Right cardiac atrium (tissue), 5 donors: Measurements from ENCODE around the gene RASL11A. TPM values are rescaled to one million over a fixed set of nuclear protein-coding genes. Genes with fewer than 3 reads are reported as not detected.
"Not testable (repeated sequence)": the region's sequence is repeated elsewhere in the genome, so short reads cannot be mapped to it uniquely, and the experiment has no call there.

Source experiments
- ATAC-seq, 2 donors: fragments of 200-7000 bp; cut with Tn5 transposase; one replicate each; pipeline versions ENCODE4 v1.8.0 to v1.9.1; 2020; ENCODE audit warnings: moderate library complexity in 2 of 2, mild to moderate bottlenecking in 1 of 2
- DNase-seq, 3 donors: peaks; one replicate each; pipeline ENCODE4 v3.0.0-alpha.2; 2020
- H3K27ac ChIP-seq: one replicate; pipeline ENCODE4 v1.5.1; 2013; ENCODE audit warnings: mild to moderate bottlenecking, low read length, control low read depth, moderate library complexity
- H3K27me3 ChIP-seq: one replicate; pipeline ENCODE4 v1.6.1; 2013; ENCODE audit not compliant: control insufficient read depth, insufficient read depth
- H3K4me1 ChIP-seq: one replicate; pipeline ENCODE4 v1.6.1; 2013; ENCODE audit warnings: low read length; ENCODE audit not compliant: control insufficient read depth, insufficient read depth
- H3K4me3 ChIP-seq: one replicate; pipeline ENCODE4 v1.5.1; 2013; ENCODE audit warnings: low read length, control low read depth
- H3K9me3 ChIP-seq: one replicate; pipeline ENCODE4 v1.6.1; 2013; ENCODE audit warnings: low read length; ENCODE audit not compliant: control insufficient read depth
- WGBS: extraction: QIAGEN DNeasy Blood & Tissue Kit; methylation state at CpG from one replicate; pipeline ENCODE4 v1.1.7; 2013; 5-methylcytosine and 5-hydroxymethylcytosine counted together
- intact Hi-C, 4 donors: fragments of 100-400 bp; cut with DNase I; formaldehyde crosslinking; loops; one replicate each; pipeline versions ENCODE4 v1.11.0 to v1.14.0; 2022 to 2023
- polyA plus RNA-seq: library from polyadenylated mRNA; stranded (reverse); fragments of 200-250 nt; gene quantifications from one replicate; pipeline ENCODE4 v1.2.3, GENCODE V29; 2013
- total RNA-seq, 4 donors: library from RNA; stranded (reverse); fragmentation: NEBNext Ultra II Directional; extraction: Animal tissue kit (Norgen Biotek cat#: 25700); gene quantifications; one replicate each; pipeline ENCODE4 v1.2.1, GENCODE V29; 2021
- donor health status: healthy with polysubstance abuse.
- donor health status: DM: no; HTN: yes; CAD: no.
- donor health status: DM: no; HTN: no; CAD: no.
- donor health status: DM: no; HTN: yes; CAD: no; lungs with severe emphysema.
- donor health status: DM: yes; HTN: yes; CAD: no.

RASL11A gene
- total and polyA plus RNA-seq, 5 donors, result 10.5 to 35.8 (median 15.2) TPM

DNA sequence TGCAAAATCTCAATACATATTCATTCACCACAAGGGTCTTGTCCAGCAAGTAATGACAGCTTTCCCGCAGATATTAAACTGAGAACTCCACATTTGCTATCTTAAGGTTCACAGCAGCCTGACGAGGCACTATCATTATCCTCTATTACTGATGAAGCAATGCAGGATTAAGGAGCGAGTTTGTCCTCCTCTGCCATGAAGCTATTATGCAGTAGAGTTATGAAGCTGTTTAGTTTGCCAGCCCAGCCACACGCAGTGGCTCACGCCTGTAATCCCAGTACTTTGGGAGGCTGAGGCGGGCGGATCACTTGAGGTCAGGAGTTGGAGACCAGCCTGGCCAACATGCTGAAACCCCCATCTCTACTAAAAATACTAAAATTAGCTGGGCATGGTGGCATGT lies 29.8 kb downstream of the RASL11A start:
- 55% methylated on average over 7 of the region's 7 CpGs for WGBS

DNA sequence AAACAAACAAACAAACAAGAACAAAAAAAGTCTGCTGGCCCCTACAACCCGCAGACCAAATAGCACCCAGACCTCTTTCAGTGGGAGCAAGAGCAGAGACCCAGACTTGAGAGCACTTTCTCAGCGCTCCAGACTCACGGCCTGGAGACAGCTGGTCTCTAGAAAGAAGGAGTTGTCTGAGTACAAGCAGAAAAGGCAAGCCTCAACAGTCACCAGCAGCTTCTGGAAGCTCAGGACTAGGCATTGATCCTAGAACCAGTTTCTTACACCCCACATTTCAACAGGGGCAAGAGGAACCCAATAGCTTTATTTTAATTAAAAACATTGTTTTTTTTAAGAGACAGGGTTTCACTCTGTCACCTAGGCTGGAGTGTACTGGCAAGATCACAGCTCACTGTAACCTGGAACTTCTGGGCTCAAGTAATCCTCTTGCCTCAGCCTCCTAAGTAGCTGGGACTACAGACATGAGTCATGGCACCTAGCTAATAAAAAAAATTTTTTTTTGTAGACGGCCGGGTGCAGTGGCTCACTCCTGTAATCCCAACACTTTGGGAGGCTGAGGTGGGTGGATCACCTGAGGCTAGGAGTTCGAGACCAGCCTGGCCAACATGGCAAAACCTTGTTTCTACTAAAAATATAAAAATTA lies 30.4 kb downstream of the RASL11A start:
- no peak for DNase-seq
- H3K4me1 ChIP-seq, result no peaks in the 10 kb centered on the region
- H3K4me3 ChIP-seq, result no peak overlapping the region
- no peaks in the 10 kb centered on the region for H3K27me3 ChIP-seq
- intact Hi-C loops, result no loop called here
- H3K27ac ChIP-seq, result no peak overlapping the region
- 86% methylated on average over 6 of the region's 6 CpGs for WGBS
- no peak for ATAC-seq
- H3K9me3 ChIP-seq, result no peaks in the 10 kb centered on the region

More for the DNA sequence above, 29.8 kb downstream of the RASL11A start:
- DNase-seq, ATAC-seq, H3K4me1 ChIP-seq, H3K27ac ChIP-seq, H3K4me3 ChIP-seq, H3K9me3 ChIP-seq, intact Hi-C loops, H3K27me3 ChIP-seq: not testable (repeated sequence)

DNA sequence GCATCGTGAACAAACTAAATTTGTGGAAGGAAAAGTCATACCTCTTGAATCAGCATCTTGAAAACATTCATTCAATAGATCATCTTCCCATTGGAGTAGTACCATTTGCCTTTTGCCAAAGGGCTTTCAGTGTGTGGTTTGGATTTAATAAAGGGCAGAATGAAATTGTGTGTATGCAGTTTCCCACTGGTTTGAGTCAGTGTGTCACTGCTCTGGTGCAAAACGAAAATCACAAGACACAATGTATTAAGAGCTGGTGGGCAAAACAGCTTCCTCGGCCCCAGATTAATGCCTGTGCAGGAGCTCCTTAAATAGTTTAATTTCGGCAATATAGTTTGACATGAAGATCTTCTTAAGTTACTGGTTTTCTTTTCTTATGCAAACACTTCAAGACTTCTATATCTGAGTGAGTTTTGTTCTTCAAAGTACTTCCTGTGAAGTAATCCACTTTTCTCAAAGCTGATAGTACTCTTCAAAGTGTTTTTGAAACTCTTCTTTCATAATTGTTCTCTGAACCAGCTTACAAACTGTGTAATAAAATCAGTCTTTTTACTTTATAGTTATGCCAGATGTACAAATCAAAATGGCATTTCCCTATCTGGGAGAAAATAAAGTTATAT lies 32.1 kb downstream of the RASL11A start:
- Histone ChIP-seq H3K27me3 (no peaks in the 10 kb centered on the region), H3K4me1 (no peaks in the 10 kb centered on the region), H3K4me3 (no peak overlapping the region), H3K9me3 (no peaks in the 10 kb centered on the region), H3K27ac (no peak overlapping the region)
- 82% methylated on average over 4 of the region's 4 CpGs for WGBS
- no peak for ATAC-seq
- DNase-seq, result no peak
- intact Hi-C loops, result no loop called here

DNA sequence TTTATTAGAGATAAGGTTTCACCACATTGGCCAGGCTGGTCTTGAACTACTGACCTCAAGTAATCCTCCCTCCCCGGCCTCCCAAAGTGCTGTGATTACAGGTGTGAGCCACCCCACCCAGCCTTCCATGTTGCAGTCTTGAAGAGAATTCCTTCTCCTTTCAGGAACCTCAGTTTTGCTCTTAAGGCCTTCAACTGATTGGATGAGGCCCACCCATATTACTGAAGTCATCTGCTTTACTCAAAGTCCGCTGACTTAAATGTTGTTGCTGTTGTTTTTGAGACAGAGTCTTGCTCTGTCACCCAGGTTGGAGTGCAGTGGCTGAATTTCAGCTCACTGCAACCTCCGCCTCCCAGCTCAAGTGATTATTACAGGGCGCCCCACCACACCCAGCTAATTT lies 33.5 kb downstream of the RASL11A start:
- no peak for ATAC-seq
- H3K4me3 ChIP-seq, result no peak overlapping the region
- no peak for DNase-seq
- no peaks in the 10 kb centered on the region for H3K27me3 ChIP-seq
- no peaks in the 10 kb centered on the region for H3K4me1 ChIP-seq
- 93% methylated on average over 4 of the region's 4 CpGs for WGBS
- intact Hi-C loops, result no loop called here
- no peaks in the 10 kb centered on the region for H3K9me3 ChIP-seq
- no peak overlapping the region for H3K27ac ChIP-seq

DNA sequence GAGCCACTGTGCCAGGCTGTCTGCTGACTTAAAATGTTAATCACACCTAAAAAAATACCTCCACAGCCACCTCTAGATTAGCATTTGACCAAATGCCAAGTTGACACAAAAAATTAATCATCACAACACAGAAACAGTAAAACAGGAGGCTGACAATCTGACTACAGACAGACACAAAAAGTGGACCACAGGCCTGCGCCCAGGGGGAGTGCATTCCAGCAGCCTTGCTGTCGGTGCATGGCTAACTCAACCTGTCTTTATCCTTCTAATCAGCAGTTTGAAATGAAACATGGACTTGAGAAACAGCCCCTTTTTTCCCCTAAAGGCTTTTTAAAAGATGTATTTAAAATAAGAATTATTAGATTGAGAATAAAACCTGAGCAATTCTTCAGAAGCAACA lies 34.0 kb downstream of the RASL11A start:
- H3K4me3 ChIP-seq, result no peak overlapping the region
- H3K27ac ChIP-seq, result no peak overlapping the region
- no peaks in the 10 kb centered on the region for H3K27me3 ChIP-seq
- no peaks in the 10 kb centered on the region for H3K9me3 ChIP-seq
- ATAC-seq (no peak), DNase-seq (no peak)
- 67% methylated on average over 2 of the region's 2 CpGs for WGBS
- no peaks in the 10 kb centered on the region for H3K4me1 ChIP-seq
- intact Hi-C loops, result no loop called here

DNA sequence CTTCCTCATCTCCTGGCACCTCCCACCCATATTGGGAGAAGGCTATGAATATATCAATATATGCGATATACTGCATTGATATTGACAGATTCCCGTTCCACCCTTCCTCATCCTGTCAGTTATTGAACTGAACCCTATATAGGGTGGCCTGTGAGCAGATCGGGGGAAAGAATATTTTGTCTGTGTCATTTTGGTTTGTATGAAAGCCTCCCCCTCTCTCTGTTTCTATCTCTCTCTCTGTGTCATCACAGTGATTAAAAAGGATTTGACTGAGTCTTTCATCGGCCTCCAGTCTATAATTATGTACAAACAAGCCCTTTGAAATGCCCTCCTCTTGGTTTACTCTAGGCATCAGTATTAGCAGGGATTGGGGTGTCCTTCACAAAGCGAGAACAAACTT lies 35.7 kb downstream of the RASL11A start:
- Histone ChIP-seq H3K27me3 (no peaks in the 10 kb centered on the region), H3K9me3 (no peaks in the 10 kb centered on the region), H3K27ac (no peak overlapping the region), H3K4me1 (no peaks in the 10 kb centered on the region), H3K4me3 (no peak overlapping the region)
- 81% methylated on average over 5 of the region's 5 CpGs for WGBS
- DNase-seq (no peak), ATAC-seq (no peak)
- intact Hi-C loops, result no loop called here

DNA sequence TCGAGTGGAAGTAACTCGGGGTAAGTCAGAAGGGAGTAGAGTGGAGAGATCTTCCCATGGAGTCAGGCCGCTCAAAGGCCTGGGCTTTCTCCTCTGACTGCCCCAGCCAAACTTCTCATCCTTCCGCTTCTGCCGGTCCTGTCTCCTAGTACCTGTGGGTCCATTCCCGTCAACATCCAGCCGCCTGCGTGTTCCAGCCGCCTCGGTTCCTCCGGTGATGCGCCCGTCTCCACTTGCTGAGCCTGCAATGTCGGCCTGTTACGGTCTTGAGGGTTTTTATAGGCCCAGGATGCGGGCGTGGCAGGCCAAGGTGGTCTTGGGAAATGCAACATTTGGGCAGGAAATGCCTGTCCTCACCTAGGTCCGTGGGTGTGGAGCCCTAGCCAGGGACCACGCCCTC lies 38.3 kb downstream of the RASL11A start:
- H3K27ac ChIP-seq, result no peak overlapping the region
- 90% methylated on average over 19 of the region's 19 CpGs for WGBS

DNA sequence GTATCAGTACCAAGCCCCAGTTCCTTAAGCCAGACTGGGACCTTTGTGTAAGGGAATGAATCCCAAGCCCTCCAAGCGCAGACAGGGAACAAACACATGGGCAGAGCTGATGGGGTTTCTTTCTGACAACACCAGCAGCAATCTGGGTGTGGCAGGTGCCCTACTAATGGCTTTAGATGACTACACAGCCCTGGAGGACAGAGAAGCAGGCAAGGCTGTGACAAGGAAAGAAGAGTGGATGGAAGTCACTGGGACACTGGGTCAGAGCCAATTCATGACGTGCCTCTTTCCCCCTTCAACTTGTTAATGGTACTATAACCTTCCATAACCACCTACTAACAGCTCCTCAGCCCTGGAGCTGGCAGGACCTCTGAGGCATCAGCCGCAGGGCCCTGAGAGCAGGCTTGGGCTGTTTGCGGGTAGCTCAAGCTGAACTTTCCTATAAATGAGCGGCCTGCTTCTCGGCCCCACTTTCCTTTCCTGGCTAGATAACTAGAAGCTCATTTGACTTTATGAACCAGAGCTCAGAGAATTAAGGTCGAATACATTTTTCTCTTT lies 38.9 kb downstream of the RASL11A start:
- intact Hi-C loops, result no loop called here
- DNase-seq (no peak), ATAC-seq (no peak)
- H3K27me3 ChIP-seq, result no peaks in the 10 kb centered on the region
- H3K27ac ChIP-seq, result no peak overlapping the region
- WGBS, result 66% methylated on average over 7 of the region's 7 CpGs
- H3K4me1 ChIP-seq, result no peaks in the 10 kb centered on the region
- H3K4me3 ChIP-seq, result no peak overlapping the region
- H3K9me3 ChIP-seq, result no peaks in the 10 kb centered on the region

More for the DNA sequence above, 38.3 kb downstream of the RASL11A start:
- no peaks in the 10 kb centered on the region for H3K9me3 ChIP-seq
- DNase-seq (no peak), ATAC-seq (no peak)
- H3K27me3 ChIP-seq, result no peaks in the 10 kb centered on the region
- intact Hi-C loops, result no loop called here
- H3K4me3 ChIP-seq, result no peak overlapping the region
- H3K4me1 ChIP-seq, result no peaks in the 10 kb centered on the region

DNA sequence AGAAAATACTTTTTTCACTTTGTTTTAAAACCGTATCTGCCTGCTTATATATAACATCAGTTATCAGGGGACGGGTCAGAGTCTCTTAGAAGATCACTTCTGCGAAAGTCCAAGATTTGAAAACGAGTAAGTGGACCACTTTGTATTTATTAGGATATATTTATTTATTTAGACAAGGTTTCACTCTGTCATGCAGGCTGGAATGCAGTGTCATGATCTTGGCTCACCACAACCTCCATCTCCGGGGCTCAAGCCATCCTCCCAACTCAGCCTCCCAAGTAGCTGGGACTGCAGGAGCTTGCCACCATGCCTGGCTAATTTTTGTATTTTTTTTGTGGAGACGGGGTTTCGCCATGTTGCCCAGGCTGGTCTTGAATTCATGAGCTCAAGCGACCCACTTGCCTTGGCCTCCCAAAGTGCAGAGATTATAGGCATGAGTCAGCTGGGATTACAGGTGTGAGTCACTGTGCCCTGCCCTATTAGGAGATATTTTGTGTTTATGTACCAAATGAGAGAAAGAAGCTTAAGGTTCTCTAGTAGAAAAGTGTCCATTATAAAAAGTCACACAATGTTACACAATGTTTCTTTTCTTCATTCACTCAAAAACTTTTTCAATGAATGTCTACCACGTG lies 39.5 kb downstream of the RASL11A start:
- intact Hi-C loops, result no loop called here
- H3K27me3 ChIP-seq, result no peaks in the 10 kb centered on the region
- no peaks in the 10 kb centered on the region for H3K9me3 ChIP-seq
- DNase-seq (no peak), ATAC-seq (no peak)
- H3K4me3 ChIP-seq, result no peak overlapping the region
- no peak overlapping the region for H3K27ac ChIP-seq
- WGBS, result 87% methylated on average over 9 of the region's 9 CpGs
- H3K4me1 ChIP-seq, result no peaks in the 10 kb centered on the region

DNA sequence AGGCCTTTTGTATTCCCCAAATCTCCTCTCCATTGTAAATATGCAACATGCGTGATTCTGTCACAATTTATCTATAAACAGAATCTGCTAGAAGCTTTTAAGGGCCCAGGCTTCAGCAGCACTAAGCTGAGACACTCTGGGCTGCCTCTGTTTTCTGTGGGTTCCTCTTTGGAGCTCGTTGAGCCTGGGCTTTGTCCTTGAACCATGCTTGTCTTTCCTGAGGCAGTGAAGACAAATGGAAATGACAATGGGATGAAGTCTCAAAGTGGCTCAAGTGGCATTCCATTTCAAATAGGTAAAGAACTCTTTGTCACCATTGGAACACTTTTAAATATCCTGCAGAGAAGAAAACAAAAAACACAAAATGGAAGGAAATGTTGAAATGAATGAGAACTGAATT lies 40.3 kb downstream of the RASL11A start:
- intact Hi-C loops, result no loop called here
- Histone ChIP-seq H3K27me3 (no peaks in the 10 kb centered on the region), H3K27ac (no peak overlapping the region), H3K4me3 (no peak overlapping the region), H3K9me3 (no peaks in the 10 kb centered on the region), H3K4me1 (no peaks in the 10 kb centered on the region)
- DNase-seq (no peak), ATAC-seq (no peak)
- WGBS, result 49% methylated on average over 2 of the region's 2 CpGs

DNA sequence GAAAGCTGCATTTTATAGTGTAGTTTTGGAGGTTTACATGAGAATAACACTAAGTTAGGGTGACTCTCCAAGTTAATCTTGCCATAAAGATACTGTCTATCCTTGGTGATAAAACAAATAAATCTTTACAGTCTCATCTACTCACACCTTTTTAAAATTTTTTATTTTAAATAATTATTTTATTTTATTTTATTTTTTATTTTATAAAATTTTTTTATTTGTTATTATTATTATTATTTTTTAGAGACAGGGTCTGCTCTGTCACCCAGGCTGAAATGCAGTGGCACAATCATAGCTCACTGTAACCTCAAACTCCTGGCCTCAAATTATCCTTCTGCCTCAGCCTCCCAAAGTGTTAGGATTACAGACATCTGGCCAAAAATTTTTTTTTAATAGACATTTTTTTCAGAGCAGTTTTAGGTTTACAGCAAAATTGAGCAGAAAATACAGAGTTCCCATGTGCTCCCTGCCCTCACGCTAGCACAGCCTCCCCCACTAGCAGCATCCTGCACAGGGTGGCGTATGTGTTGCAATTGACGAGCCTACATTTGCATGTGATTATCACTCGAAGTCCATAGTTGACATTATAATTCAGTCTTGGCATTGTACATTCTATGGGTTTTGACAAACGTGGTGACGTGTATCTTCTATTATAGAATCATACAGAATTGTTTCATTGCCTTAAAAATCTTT lies 41.0 kb downstream of the RASL11A start:
- Histone ChIP-seq H3K4me3 (no peak overlapping the region), H3K9me3 (no peaks in the 10 kb centered on the region), H3K27me3 (no peaks in the 10 kb centered on the region), H3K4me1 (no peaks in the 10 kb centered on the region), H3K27ac (no peak overlapping the region)
- ATAC-seq, result no peak
- WGBS, result 70% methylated on average over 6 of the region's 6 CpGs
- no peak for DNase-seq
- intact Hi-C loops, result no loop called here
